Measurements from ENCODE around the gene PRR30.

Gene PRR30

DNA sequence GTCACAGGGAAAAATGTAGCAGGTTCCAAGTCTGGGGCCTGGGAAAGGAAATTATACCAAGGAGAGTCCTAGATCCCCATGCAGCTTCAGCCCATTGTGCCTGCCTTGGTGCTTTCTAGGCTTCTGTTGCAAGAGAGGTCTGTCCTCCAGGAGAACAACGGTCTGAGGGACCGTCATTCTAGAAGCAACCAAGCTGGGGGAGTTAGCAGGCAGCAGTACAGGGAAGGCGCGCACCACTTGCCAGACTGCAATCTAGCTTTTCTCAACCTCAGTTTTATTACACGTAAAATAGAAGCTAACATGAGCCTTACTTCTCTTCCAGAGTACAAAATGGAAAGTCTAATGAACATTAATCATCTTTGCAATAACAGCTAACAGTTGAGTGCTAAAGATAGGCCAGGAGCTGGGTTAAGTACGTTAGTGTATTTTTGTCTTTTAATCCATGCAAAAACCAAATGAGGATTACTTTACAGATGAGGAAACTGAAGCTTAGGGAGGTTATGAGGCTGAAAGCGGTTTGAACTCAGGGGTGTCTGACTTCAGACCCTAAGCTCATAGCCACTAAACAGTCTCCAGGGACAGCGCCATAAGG, 11.5 kb upstream of the PRR30 start:
- Histone ChIP-seq H3K27ac (ENCODE audit: extremely low read depth, low read depth, low read length) (no peak overlapping the region), H3K9me3 (ENCODE audit: control insufficient read depth, insufficient read depth, low read depth, low read length) (no peaks in the 10 kb centered on the region), H3K4me3 (ENCODE audit: low read depth, low read length) (no peak overlapping the region), H3K4me1 (ENCODE audit: control insufficient read depth, insufficient read depth, low read length) (no peaks in the 10 kb centered on the region), H3K36me3 (ENCODE audit: control insufficient read depth in 2 of 2, insufficient read depth in 1 of 2, low read length in 2 of 2) (no peaks in the 10 kb centered on the region)
- ChIA-PET POLR2A (interaction anchor here (0.5 kb wide), 1 partner anchor 20 kb away, joined by 3 read pairs; no protein-coding TSS in a partner anchor), CTCF (interaction anchor here (0.9 to 1.5 kb wide), 2 partner anchors 19 to 41 kb away, joined by 3 to 5 read pairs; no protein-coding TSS in a partner anchor)
- no peak for TF ChIP-seq KLF7 (tag by site-specific recombination; IDR thresholded peaks at IDR 0.05; ENCODE audit: borderline replicate concordance)
- no peak for TF ChIP-seq GLIS1 (tag by site-specific recombination; IDR thresholded peaks at IDR 0.05)
- TF ChIP-seq, protein P1, sequence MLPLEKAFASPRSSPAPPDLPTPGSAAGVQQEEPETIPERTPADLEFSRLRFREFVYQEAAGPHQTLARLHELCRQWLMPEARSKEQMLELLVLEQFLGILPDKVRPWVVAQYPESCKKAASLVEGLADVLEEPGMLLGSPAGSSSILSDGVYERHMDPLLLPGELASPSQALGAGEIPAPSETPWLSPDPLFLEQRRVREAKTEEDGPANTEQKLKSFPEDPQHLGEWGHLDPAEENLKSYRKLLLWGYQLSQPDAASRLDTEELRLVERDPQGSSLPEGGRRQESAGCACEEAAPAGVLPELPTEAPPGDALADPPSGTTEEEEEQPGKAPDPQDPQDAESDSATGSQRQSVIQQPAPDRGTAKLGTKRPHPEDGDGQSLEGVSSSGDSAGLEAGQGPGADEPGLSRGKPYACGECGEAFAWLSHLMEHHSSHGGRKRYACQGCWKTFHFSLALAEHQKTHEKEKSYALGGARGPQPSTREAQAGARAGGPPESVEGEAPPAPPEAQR (tag by site-specific recombination; IDR thresholded peaks at IDR 0.05): no peak
- no peak for TF ChIP-seq ZNF391 (tag by site-specific recombination; IDR thresholded peaks at IDR 0.05; ENCODE audit: borderline replicate concordance, low read depth)
- TF ChIP-seq, protein P2, sequence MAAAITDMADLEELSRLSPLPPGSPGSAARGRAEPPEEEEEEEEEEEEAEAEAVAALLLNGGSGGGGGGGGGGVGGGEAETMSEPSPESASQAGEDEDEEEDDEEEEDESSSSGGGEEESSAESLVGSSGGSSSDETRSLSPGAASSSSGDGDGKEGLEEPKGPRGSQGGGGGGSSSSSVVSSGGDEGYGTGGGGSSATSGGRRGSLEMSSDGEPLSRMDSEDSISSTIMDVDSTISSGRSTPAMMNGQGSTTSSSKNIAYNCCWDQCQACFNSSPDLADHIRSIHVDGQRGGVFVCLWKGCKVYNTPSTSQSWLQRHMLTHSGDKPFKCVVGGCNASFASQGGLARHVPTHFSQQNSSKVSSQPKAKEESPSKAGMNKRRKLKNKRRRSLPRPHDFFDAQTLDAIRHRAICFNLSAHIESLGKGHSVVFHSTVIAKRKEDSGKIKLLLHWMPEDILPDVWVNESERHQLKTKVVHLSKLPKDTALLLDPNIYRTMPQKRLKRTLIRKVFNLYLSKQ (tag by site-specific recombination; IDR thresholded peaks at IDR 0.05; ENCODE audit: borderline replicate concordance): no peak
- no peak for TF ChIP-seq ZNF501 (tag by site-specific recombination; IDR thresholded peaks at IDR 0.05)
- TF ChIP-seq, protein P3, sequence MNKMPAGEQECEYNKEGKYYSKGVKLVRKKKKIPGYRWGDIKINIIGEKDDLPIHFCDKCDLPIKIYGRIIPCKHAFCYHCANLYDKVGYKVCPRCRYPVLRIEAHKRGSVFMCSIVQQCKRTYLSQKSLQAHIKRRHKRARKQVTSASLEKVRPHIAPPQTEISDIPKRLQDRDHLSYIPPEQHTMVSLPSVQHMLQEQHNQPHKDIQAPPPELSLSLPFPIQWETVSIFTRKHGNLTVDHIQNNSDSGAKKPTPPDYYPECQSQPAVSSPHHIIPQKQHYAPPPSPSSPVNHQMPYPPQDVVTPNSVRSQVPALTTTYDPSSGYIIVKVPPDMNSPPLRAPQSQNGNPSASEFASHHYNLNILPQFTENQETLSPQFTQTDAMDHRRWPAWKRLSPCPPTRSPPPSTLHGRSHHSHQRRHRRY (tag by site-specific recombination; IDR thresholded peaks at IDR 0.05): no peak
- TF ChIP-seq, protein P4, sequence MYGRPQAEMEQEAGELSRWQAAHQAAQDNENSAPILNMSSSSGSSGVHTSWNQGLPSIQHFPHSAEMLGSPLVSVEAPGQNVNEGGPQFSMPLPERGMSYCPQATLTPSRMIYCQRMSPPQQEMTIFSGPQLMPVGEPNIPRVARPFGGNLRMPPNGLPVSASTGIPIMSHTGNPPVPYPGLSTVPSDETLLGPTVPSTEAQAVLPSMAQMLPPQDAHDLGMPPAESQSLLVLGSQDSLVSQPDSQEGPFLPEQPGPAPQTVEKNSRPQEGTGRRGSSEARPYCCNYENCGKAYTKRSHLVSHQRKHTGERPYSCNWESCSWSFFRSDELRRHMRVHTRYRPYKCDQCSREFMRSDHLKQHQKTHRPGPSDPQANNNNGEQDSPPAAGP (tag by site-specific recombination; IDR thresholded peaks at IDR 0.05): no peak
- TF ChIP-seq ZNF830 (tag by site-specific recombination; IDR thresholded peaks at IDR 0.05; ENCODE audit: low read depth): no peak
- no peak for TF ChIP-seq HOXC10 (CRISPR knock-in tag; IDR thresholded peaks at IDR 0.05)
- TF ChIP-seq ZNF311 (tag by site-specific recombination; IDR thresholded peaks at IDR 0.05; ENCODE audit: borderline replicate concordance): no peak
- TF ChIP-seq ZNF514 (tag by site-specific recombination; IDR thresholded peaks at IDR 0.05): no peak
- no peak for TF ChIP-seq BCL11B (tag by site-specific recombination; IDR thresholded peaks at IDR 0.05; ENCODE audit: low read depth)

DNA sequence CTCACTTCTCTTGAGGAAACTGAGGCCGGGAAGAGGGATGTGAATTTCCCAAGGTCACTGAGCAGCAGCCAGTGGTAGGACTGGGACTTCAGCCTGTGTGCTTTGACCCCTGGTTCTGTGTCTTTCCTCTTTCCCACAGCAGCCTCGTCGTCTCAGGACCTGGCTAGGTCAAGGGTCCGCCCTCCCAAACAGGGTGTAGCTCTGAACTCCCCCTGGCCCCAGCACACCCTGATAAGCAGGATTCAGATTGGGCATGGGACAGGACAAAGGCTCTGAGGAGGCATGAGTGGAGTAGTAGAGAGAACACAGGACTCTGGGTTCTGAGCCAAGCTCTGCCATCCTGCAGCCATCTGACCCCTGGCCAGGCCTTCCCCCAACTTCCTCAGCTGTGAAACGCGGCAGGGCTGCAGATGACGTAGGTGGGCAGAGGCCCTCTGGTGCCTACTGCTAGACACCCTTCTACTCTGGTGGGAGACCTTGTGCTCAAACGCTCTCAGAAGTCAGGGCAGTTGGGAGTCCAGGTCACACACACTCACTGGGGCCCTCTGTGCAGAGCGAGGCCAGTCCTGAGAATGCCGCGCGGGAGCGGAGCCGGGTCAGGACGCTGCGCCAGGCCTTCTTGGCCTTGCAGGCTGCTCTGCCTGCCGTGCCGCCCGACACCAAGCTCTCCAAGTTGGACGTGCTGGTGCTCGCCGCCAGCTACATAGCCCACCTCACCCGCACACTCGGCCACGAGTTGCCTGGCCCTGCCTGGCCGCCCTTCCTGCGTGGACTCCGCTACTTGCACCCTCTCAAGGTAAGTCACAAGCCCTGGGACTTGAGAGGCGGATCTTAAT, 10.6 kb upstream of the PRR30 start:
- Histone ChIP-seq H3K27ac (ENCODE audit: extremely low read depth, low read depth, low read length) (no peak overlapping the region), H3K4me3 (ENCODE audit: low read depth, low read length) (no peak overlapping the region), H3K36me3 (ENCODE audit: control insufficient read depth in 2 of 2, insufficient read depth in 1 of 2, low read length in 2 of 2) (no peaks in the 10 kb centered on the region), H3K9me3 (ENCODE audit: control insufficient read depth, insufficient read depth, low read depth, low read length) (no peaks in the 10 kb centered on the region), H3K4me1 (ENCODE audit: control insufficient read depth, insufficient read depth, low read length) (no peaks in the 10 kb centered on the region)
- ChIA-PET POLR2A (no interaction called here), CTCF (interaction anchor here (1.4 kb wide), 1 partner anchor 20 kb away, joined by 4 read pairs; no protein-coding TSS in a partner anchor)
- TF ChIP-seq, protein P5, sequence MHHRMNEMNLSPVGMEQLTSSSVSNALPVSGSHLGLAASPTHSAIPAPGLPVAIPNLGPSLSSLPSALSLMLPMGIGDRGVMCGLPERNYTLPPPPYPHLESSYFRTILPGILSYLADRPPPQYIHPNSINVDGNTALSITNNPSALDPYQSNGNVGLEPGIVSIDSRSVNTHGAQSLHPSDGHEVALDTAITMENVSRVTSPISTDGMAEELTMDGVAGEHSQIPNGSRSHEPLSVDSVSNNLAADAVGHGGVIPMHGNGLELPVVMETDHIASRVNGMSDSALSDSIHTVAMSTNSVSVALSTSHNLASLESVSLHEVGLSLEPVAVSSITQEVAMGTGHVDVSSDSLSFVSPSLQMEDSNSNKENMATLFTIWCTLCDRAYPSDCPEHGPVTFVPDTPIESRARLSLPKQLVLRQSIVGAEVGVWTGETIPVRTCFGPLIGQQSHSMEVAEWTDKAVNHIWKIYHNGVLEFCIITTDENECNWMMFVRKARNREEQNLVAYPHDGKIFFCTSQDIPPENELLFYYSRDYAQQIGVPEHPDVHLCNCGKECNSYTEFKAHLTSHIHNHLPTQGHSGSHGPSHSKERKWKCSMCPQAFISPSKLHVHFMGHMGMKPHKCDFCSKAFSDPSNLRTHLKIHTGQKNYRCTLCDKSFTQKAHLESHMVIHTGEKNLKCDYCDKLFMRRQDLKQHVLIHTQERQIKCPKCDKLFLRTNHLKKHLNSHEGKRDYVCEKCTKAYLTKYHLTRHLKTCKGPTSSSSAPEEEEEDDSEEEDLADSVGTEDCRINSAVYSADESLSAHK (tag by site-specific recombination; IDR thresholded peaks at IDR 0.05): no peak
- TF ChIP-seq SP7 (tag by site-specific recombination; IDR thresholded peaks at IDR 0.05) (no peak), ZNF394 (tag by site-specific recombination; IDR thresholded peaks at IDR 0.05; ENCODE audit: borderline replicate concordance) (no peak), ZNF211 (tag by site-specific recombination; IDR thresholded peaks at IDR 0.05; ENCODE audit: low read depth) (no peak), ZNF514 (tag by site-specific recombination; IDR thresholded peaks at IDR 0.05) (no peak)
- TF ChIP-seq, protein P6, sequence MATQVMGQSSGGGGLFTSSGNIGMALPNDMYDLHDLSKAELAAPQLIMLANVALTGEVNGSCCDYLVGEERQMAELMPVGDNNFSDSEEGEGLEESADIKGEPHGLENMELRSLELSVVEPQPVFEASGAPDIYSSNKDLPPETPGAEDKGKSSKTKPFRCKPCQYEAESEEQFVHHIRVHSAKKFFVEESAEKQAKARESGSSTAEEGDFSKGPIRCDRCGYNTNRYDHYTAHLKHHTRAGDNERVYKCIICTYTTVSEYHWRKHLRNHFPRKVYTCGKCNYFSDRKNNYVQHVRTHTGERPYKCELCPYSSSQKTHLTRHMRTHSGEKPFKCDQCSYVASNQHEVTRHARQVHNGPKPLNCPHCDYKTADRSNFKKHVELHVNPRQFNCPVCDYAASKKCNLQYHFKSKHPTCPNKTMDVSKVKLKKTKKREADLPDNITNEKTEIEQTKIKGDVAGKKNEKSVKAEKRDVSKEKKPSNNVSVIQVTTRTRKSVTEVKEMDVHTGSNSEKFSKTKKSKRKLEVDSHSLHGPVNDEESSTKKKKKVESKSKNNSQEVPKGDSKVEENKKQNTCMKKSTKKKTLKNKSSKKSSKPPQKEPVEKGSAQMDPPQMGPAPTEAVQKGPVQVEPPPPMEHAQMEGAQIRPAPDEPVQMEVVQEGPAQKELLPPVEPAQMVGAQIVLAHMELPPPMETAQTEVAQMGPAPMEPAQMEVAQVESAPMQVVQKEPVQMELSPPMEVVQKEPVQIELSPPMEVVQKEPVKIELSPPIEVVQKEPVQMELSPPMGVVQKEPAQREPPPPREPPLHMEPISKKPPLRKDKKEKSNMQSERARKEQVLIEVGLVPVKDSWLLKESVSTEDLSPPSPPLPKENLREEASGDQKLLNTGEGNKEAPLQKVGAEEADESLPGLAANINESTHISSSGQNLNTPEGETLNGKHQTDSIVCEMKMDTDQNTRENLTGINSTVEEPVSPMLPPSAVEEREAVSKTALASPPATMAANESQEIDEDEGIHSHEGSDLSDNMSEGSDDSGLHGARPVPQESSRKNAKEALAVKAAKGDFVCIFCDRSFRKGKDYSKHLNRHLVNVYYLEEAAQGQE (tag by site-specific recombination; IDR thresholded peaks at IDR 0.05): no peak
- TF ChIP-seq, protein P7, sequence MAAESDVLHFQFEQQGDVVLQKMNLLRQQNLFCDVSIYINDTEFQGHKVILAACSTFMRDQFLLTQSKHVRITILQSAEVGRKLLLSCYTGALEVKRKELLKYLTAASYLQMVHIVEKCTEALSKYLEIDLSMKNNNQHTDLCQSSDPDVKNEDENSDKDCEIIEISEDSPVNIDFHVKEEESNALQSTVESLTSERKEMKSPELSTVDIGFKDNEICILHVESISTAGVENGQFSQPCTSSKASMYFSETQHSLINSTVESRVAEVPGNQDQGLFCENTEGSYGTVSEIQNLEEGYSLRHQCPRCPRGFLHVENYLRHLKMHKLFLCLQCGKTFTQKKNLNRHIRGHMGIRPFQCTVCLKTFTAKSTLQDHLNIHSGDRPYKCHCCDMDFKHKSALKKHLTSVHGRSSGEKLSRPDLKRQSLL (tag by site-specific recombination; IDR thresholded peaks at IDR 0.05): no peak
